Coronary artery (tissue), 2 donors: ENCODE measurements around the gene GNG10.

Experiments used
- DNase-seq: peaks from one replicate; pipeline ENCODE4 v3.0.0-alpha.2; 2017; ENCODE audit warnings: low spot score
- H3K27ac ChIP-seq, 2 donors: fragments of 200-600 bp; sonication (generic); one replicate each; pipeline ENCODE4 v1.5.1; 2016 to 2019
- H3K4me3 ChIP-seq: fragments of 200-600 bp; sonication (generic); 2 replicates; pipeline ENCODE4 v1.5.1; 2016; ENCODE audit warnings: mild to moderate bottlenecking, moderate library complexity
- CTCF ChIP-seq: fragments of 200-600 bp; sonication (generic); IDR thresholded peaks from one replicate; pipeline ENCODE4 v1.5.1; 2019; ENCODE audit warnings: antibody characterized with exemption

The GNG10 gene

GRCh38 chr9:111691672-111692329 lies 30.4 kb downstream of the GNG10 start:
- TF ChIP-seq CTCF = no peak

GRCh38 chr9:111696796-111697195 lies 35.4 kb downstream of the GNG10 start:
- Histone ChIP-seq H3K4me3 (no peak overlapping the region), H3K27ac (no peak overlapping the region)
- TF ChIP-seq CTCF = no peak
- DNase-seq = no peak

More at GRCh38 chr9:111691672-111692329, 30.4 kb downstream of the GNG10 start:
- no peak for DNase-seq
- H3K4me3 ChIP-seq = no peak overlapping the region
- H3K27ac ChIP-seq = no peak overlapping the region

GRCh38 chr9:111700776-111701175 lies 39.4 kb downstream of the GNG10 start:
- Histone ChIP-seq H3K27ac (no peak overlapping the region), H3K4me3 (no peak overlapping the region)
- no peak for TF ChIP-seq CTCF
- no peak for DNase-seq

GRCh38 chr9:111704503-111704902 lies 43.1 kb downstream of the GNG10 start:
- TF ChIP-seq CTCF = no peak
- no peak for DNase-seq
- Histone ChIP-seq H3K4me3 (no peak overlapping the region), H3K27ac (no peak overlapping the region)

- H3K4me3 ChIP-seq = no peak overlapping the region
- no peak overlapping the region for H3K27ac ChIP-seq
- DNase-seq = no peak
- TF ChIP-seq CTCF = no peak
Observed at GRCh38 chr9:111711548-111711947, 50.1 kb downstream of the GNG10 start.

GRCh38 chr9:111712369-111712768 lies 51.0 kb downstream of the GNG10 start:
- Histone ChIP-seq H3K4me3 (no peak overlapping the region), H3K27ac (no peak overlapping the region)
- no peak for DNase-seq
- no peak for TF ChIP-seq CTCF

- H3K27ac ChIP-seq = no peak overlapping the region
- no peak overlapping the region for H3K4me3 ChIP-seq
- DNase-seq = no peak
- TF ChIP-seq CTCF = no peak
Observed at GRCh38 chr9:111715471-111715870, 54.1 kb downstream of the GNG10 start.
